Measurements from ENCODE around the gene CHMP1A. TPM values are rescaled to one million over a fixed set of nuclear protein-coding genes. Genes with fewer than 3 reads are reported as not detected.

Gene CHMP1A
- total and polyA plus RNA-seq, 2 of the 8 experiments (the other 6 are each of a cell fraction or from before 2014, with no cell fraction given), result 64.4 to 75.8 TPM

- H3K56ac ChIP-seq (replicated peaks; ENCODE audit: insufficient read length, low read depth, low read length), result no peak overlapping the region
- no peak overlapping the region for H4K91ac ChIP-seq (replicated peaks; ENCODE audit: insufficient read length, low read length)
- peak overlapping the region; percentile 49 to 78 (median 74) for H3K4me3 ChIP-seq (ENCODE audit: extremely low read depth in 1 of 4, insufficient read depth in 2 of 4, low read depth in 3 of 4, low read length in 4 of 4)
- peak overlapping the region; percentile 60; the same call in 1 of the 2 replicates for H2BK5ac ChIP-seq (ENCODE audit: low read depth, low read length)
- WGBS, 2 experiments (ENCODE audit: extremely low coverage in 1 of 2, insufficient coverage in 1 of 2, insufficient read length in 1 of 2, insufficient replicate concordance in 2 of 2, low coverage in 1 of 2, low lambda C conversion rate in 2 of 2, missing lambda C conversion rate in 1 of 2), result 6% methylated on average over 30 of the region's 30 CpGs; no CpG with 5 or more reads in 1 of the 2 experiments
- H2AFZ ChIP-seq (ENCODE audit: low read length), result no peak overlapping the region
- H2BK12ac ChIP-seq (ENCODE audit: low read depth, low read length), result no peak overlapping the region
- no peak overlapping the region for H3K23ac ChIP-seq (ENCODE audit: insufficient read length)
- H3K79me1 ChIP-seq (ENCODE audit: low read depth, low read length), result no peaks in the 10 kb centered on the region
- peak overlapping the region; percentile 28; the same call in 1 of the 2 replicates for H3K27ac ChIP-seq (ENCODE audit: low read depth, low read length)
- H3K79me2 ChIP-seq (ENCODE audit: control insufficient read depth in 1 of 2, insufficient read depth in 2 of 2, low read length in 2 of 2), result no peaks in the 10 kb centered on the region
- peak overlapping the region; percentile 88; the same call in 1 of the 2 replicates for H2BK15ac ChIP-seq (ENCODE audit: low read length)
- peak overlapping the region in 2 of 4 experiments; percentile 65 to 68; a peak in 2 of 7 replicates for H3K9ac ChIP-seq (replicated peaks in 1 of 4; ENCODE audit: extremely low read depth in 1 of 4, low read depth in 3 of 4, low read length in 3 of 4)
- FAIRE-seq, result no peak
- ChIA-PET POLR2A (ENCODE audit: partially characterized antibody) (interaction anchor here (0.6 to 5.3 kb wide), 24 partner anchors 8 to 211 kb away, joined by 3 to 59 read pairs (median 3); partner anchors contain the start of genes CDK10, CHMP1A, CPNE7 and FANCA), CTCF (ENCODE audit: partially characterized antibody) (interaction anchor here (0.7 to 3.7 kb wide), 19 partner anchors 11 to 225 kb away, joined by 3 to 36 read pairs (median 5); partner anchors contain the start of gene CPNE7)
- peak overlapping the region; percentile 65 for H3K4ac ChIP-seq (replicated peaks; ENCODE audit: insufficient read length, low read depth, low read length)
- peak overlapping the region; percentile 78 for H3K18ac ChIP-seq (ENCODE audit: extremely low read depth, low read length)
- no peak overlapping the region for H2BK120ac ChIP-seq (replicated peaks; ENCODE audit: low read depth, low read length)
- no peak overlapping the region for H3K14ac ChIP-seq (ENCODE audit: insufficient read length)
- no peak overlapping the region; the same call in 1 of the 2 replicates for H4K8ac ChIP-seq (ENCODE audit: extremely low read depth, insufficient read depth, low read length)
- H2AK5ac ChIP-seq (ENCODE audit: low read depth, low read length), result no peak overlapping the region
- peaks cover 0 to 9% (median 2%) of the 10 kb centered on the region in 4 experiments; a peak in 3 of 7 replicates for H3K27me3 ChIP-seq (replicated peaks in 1 of 4; ENCODE audit: control insufficient read depth in 3 of 4, extremely low read depth in 1 of 4, insufficient read depth in 3 of 4, low read length in 3 of 4)
- H4K20me1 ChIP-seq (replicated peaks in 1 of 2; ENCODE audit: control insufficient read depth in 1 of 2, insufficient read depth in 2 of 2, low read length in 2 of 2), result peaks cover 0 to 23% of the 10 kb centered on the region in 2 experiments
- no peak overlapping the region for H2BK20ac ChIP-seq (ENCODE audit: low read length)
- H3K4me1 ChIP-seq (replicated peaks in 1 of 4; ENCODE audit: control insufficient read depth in 3 of 4, insufficient read depth in 4 of 4, low read length in 3 of 4), result peaks cover 0 to 11% (median 5%) of the 10 kb centered on the region in 4 experiments; a peak in 5 of 7 replicates
- peaks cover 13% of the 10 kb centered on the region; the same call in 1 of the 2 replicates for H3K23me2 ChIP-seq (ENCODE audit: low read depth, low read length)
- no peaks in the 10 kb centered on the region for H3K9me3 ChIP-seq (ENCODE audit: insufficient read depth in 2 of 2, low read depth in 1 of 2, low read length in 1 of 2)
- DNase-seq (ENCODE audit: low read depth in 1 of 2, low spot score in 2 of 2), result peak; percentile 98
- H3K36me3 ChIP-seq (ENCODE audit: control insufficient read depth in 2 of 4, insufficient read depth in 4 of 4, low read length in 3 of 4), result peaks cover 0 to 15% (median under 1%) of the 10 kb centered on the region in 4 experiments; a peak in 3 of 8 replicates
- H3K4me2 ChIP-seq (ENCODE audit: insufficient read depth in 1 of 2, low read depth in 2 of 2, low read length in 2 of 2), result peak overlapping the region; percentile 67 to 96
- no peak overlapping the region for H4K5ac ChIP-seq (ENCODE audit: insufficient read length, low read depth, low read length)
- TF ChIP-seq USF2 (IDR thresholded peaks at IDR 0.05; ENCODE audit: low read length) (peak; percentile 97), RAD21 (IDR thresholded peaks at IDR 0.05 in 1 of 2, conservative IDR thresholded peaks at IDR 0.05 in 1 of 2; ENCODE audit: low read depth in 2 of 2, low read length in 2 of 2) (peak; percentile 54 to 61), JUN (IDR thresholded peaks at IDR 0.05; ENCODE audit: low read depth, low read length) (peak; percentile 93), JUND (IDR thresholded peaks at IDR 0.05; ENCODE audit: low read length) (peak; percentile 99), ZNF274 (IDR thresholded peaks at IDR 0.05; ENCODE audit: borderline replicate concordance, extremely low read depth, low read length) (no peak), CTCF (IDR thresholded peaks at IDR 0.05; ENCODE audit: control extremely low read depth in 1 of 3, insufficient read depth in 1 of 3, low read depth in 1 of 3, low read length in 3 of 3) (peak; percentile 22 to 56 (median 32)), SIRT6 (IDR thresholded peaks at IDR 0.05; ENCODE audit: low read length) (no peak), BRCA1 (IDR thresholded peaks at IDR 0.05; ENCODE audit: low read depth, low read length) (0 out of 2 replicates have a peak, but pooled peaks have one; percentile 46)
Observed at GRCh38 chr16:89700100-89700648, 42.7 kb upstream of the CHMP1A start.

Measured in H1 (cell line).